Breast epithelium (tissue), 3 donors: ENCODE measurements around the gene IL3.

ENCODE experiments used
- CTCF ChIP-seq, 3 donors: fragments of 450-650 bp; IDR thresholded peaks; one replicate each; pipeline ENCODE4 v1.5.1; 2016 to 2017; ENCODE audit warnings: antibody characterized with exemption in 3 of 3, mild to moderate bottlenecking in 3 of 3, moderate library complexity in 3 of 3
- POLR2A ChIP-seq: fragments of 450-650 bp; IDR thresholded peaks from one replicate; pipeline ENCODE4 v1.6.1; 2016; ENCODE audit warnings: antibody characterized with exemption, mild to moderate bottlenecking, moderate library complexity

- TF ChIP-seq CTCF (IDR thresholded peaks at IDR 0.05), result no peak
- TF ChIP-seq POLR2A, result no peak
Measured at GRCh38 chr5:132081458-132081857, 21.0 kb downstream of the IL3 start.
